HUES48 (cell line): ENCODE data around the gene FHIP1B.

Experiments used
- H3K27ac ChIP-seq: one replicate; pipeline ENCODE4 v1.7.0; 2013; ENCODE audit warnings: low read depth, low read length, inconsistent platforms
- H3K27me3 ChIP-seq: 2 replicates; pipeline ENCODE4 v1.6.1; 2013; ENCODE audit warnings: mild to moderate bottlenecking, low read length; ENCODE audit not compliant: control insufficient read depth, insufficient read depth
- H3K36me3 ChIP-seq: 2 replicates; pipeline ENCODE4 v1.6.1; 2013; ENCODE audit warnings: low read length; ENCODE audit not compliant: control insufficient read depth, insufficient read depth
- H3K4me1 ChIP-seq: 2 replicates; pipeline ENCODE4 v1.6.1; 2013; ENCODE audit warnings: mild to moderate bottlenecking, low read length; ENCODE audit not compliant: control insufficient read depth, insufficient read depth
- H3K4me3 ChIP-seq: 2 replicates; pipeline ENCODE4 v1.5.1; 2013; ENCODE audit warnings: mild to moderate bottlenecking, low read depth, low read length
- H3K9ac ChIP-seq: 2 replicates; pipeline ENCODE4 v1.6.1; 2013; ENCODE audit warnings: mild to moderate bottlenecking, low read depth, low read length, moderate library complexity
- H3K9me3 ChIP-seq: 2 replicates; pipeline ENCODE4 v1.6.1; 2013; ENCODE audit warnings: low read length; ENCODE audit not compliant: control insufficient read depth, insufficient read depth

FHIP1B gene

GRCh38 chr11:6238902-6239301 lies 4.5 kb upstream of the FHIP1B start, which contains the start of gene CNGA4:
CNGA4 (plus strand) TSS chr11:6239089; CDS start chr11:6239207, 118 bp downstream.
- no peak within 1 kb of the TSS for H3K27ac ChIP-seq
- no peaks in the 10 kb centered on the region for H3K36me3 ChIP-seq
- peaks cover 2% of the 10 kb centered on the region; the same call in 1 of the 2 replicates for H3K27me3 ChIP-seq
- no peaks in the 10 kb centered on the region for H3K9me3 ChIP-seq
- no peaks in the 10 kb centered on the region for H3K4me1 ChIP-seq
- no peak within 1 kb of the TSS for H3K4me3 ChIP-seq
- H3K9ac ChIP-seq = no peak within 1 kb of the TSS

- H3K36me3 ChIP-seq = no peaks in the 10 kb centered on the region
- no peak overlapping the region for H3K27ac ChIP-seq
- H3K4me3 ChIP-seq = no peak overlapping the region
- H3K9ac ChIP-seq = no peak overlapping the region
- H3K27me3 ChIP-seq = peaks cover 2% of the 10 kb centered on the region; the same call in 1 of the 2 replicates
- H3K9me3 ChIP-seq = no peaks in the 10 kb centered on the region
- no peaks in the 10 kb centered on the region; the same call in 1 of the 2 replicates for H3K4me1 ChIP-seq
These were observed 3.4 kb upstream of the FHIP1B start for GRCh38 chr11:6237761-6238302.

GRCh38 chr11:6237266-6237665 lies 2.8 kb upstream of the FHIP1B start:
- Histone ChIP-seq H3K9me3 (no peaks in the 10 kb centered on the region), H3K36me3 (no peaks in the 10 kb centered on the region), H3K4me1 (no peaks in the 10 kb centered on the region; the same call in 1 of the 2 replicates), H3K27ac (no peak overlapping the region), H3K27me3 (peaks cover 2% of the 10 kb centered on the region; the same call in 1 of the 2 replicates), H3K9ac (no peak overlapping the region), H3K4me3 (no peak overlapping the region)

GRCh38 chr11:6233984-6234386 lies 451 bp downstream of the FHIP1B start:
- Histone ChIP-seq H3K27ac (no peak overlapping the region), H3K27me3 (peaks cover 2% of the 10 kb centered on the region; the same call in 1 of the 2 replicates), H3K9ac (peak overlapping the region; percentile 41), H3K9me3 (no peaks in the 10 kb centered on the region), H3K36me3 (no peaks in the 10 kb centered on the region), H3K4me1 (no peaks in the 10 kb centered on the region; the same call in 1 of the 2 replicates), H3K4me3 (peak overlapping the region; percentile 73)

GRCh38 chr11:6232899-6233298 lies 1.5 kb downstream of the FHIP1B start:
- no peaks in the 10 kb centered on the region for H3K9me3 ChIP-seq
- H3K9ac ChIP-seq = no peak overlapping the region
- no peaks in the 10 kb centered on the region for H3K36me3 ChIP-seq
- H3K27ac ChIP-seq = no peak overlapping the region
- no peaks in the 10 kb centered on the region; the same call in 1 of the 2 replicates for H3K4me1 ChIP-seq
- no peak overlapping the region for H3K4me3 ChIP-seq
- no peaks in the 10 kb centered on the region for H3K27me3 ChIP-seq

- Histone ChIP-seq H3K36me3 (no peaks in the 10 kb centered on the region), H3K9me3 (no peaks in the 10 kb centered on the region), H3K27me3 (no peaks in the 10 kb centered on the region), H3K4me1 (no peaks in the 10 kb centered on the region; the same call in 1 of the 2 replicates), H3K27ac (no peak overlapping the region), H3K9ac (no peak overlapping the region), H3K4me3 (no peak overlapping the region)
These were observed 4.5 kb downstream of the FHIP1B start for GRCh38 chr11:6229911-6230310.

- Histone ChIP-seq H3K27ac (no peak overlapping the region), H3K4me3 (no peak overlapping the region), H3K4me1 (no peaks in the 10 kb centered on the region; the same call in 1 of the 2 replicates), H3K36me3 (peaks cover 10% of the 10 kb centered on the region), H3K9ac (no peak overlapping the region), H3K9me3 (no peaks in the 10 kb centered on the region), H3K27me3 (no peaks in the 10 kb centered on the region)
These were observed 5.9 kb downstream of the FHIP1B start for GRCh38 chr11:6228520-6228919.

GRCh38 chr11:6225896-6226295 lies 8.5 kb downstream of the FHIP1B start:
- Histone ChIP-seq H3K4me1 (no peaks in the 10 kb centered on the region), H3K36me3 (peaks cover 34% of the 10 kb centered on the region), H3K27me3 (no peaks in the 10 kb centered on the region), H3K4me3 (no peak overlapping the region), H3K9ac (no peak overlapping the region), H3K9me3 (no peaks in the 10 kb centered on the region), H3K27ac (no peak overlapping the region)

GRCh38 chr11:6225024-6225423 lies 9.4 kb downstream of the FHIP1B start:
- no peak overlapping the region for H3K4me3 ChIP-seq
- no peak overlapping the region for H3K9ac ChIP-seq
- no peaks in the 10 kb centered on the region for H3K4me1 ChIP-seq
- no peak overlapping the region for H3K27ac ChIP-seq
- no peaks in the 10 kb centered on the region for H3K9me3 ChIP-seq
- H3K27me3 ChIP-seq = no peaks in the 10 kb centered on the region
- peaks cover 39% of the 10 kb centered on the region for H3K36me3 ChIP-seq

- H3K36me3 ChIP-seq = peaks cover 45% of the 10 kb centered on the region
- H3K4me3 ChIP-seq = no peak overlapping the region
- H3K4me1 ChIP-seq = no peaks in the 10 kb centered on the region
- no peaks in the 10 kb centered on the region for H3K27me3 ChIP-seq
- H3K9me3 ChIP-seq = no peaks in the 10 kb centered on the region
- H3K27ac ChIP-seq = no peak overlapping the region
- no peak overlapping the region for H3K9ac ChIP-seq
These were observed 10.0 kb downstream of the FHIP1B start for GRCh38 chr11:6224421-6224820.

GRCh38 chr11:6223854-6224253 lies 10.6 kb downstream of the FHIP1B start:
- Histone ChIP-seq H3K9me3 (no peaks in the 10 kb centered on the region), H3K27ac (no peak overlapping the region), H3K4me3 (no peak overlapping the region), H3K36me3 (peaks cover 51% of the 10 kb centered on the region), H3K9ac (no peak overlapping the region), H3K4me1 (no peaks in the 10 kb centered on the region), H3K27me3 (no peaks in the 10 kb centered on the region)
